ENCODE data around the gene RTN1.

Gene RTN1, protein sequence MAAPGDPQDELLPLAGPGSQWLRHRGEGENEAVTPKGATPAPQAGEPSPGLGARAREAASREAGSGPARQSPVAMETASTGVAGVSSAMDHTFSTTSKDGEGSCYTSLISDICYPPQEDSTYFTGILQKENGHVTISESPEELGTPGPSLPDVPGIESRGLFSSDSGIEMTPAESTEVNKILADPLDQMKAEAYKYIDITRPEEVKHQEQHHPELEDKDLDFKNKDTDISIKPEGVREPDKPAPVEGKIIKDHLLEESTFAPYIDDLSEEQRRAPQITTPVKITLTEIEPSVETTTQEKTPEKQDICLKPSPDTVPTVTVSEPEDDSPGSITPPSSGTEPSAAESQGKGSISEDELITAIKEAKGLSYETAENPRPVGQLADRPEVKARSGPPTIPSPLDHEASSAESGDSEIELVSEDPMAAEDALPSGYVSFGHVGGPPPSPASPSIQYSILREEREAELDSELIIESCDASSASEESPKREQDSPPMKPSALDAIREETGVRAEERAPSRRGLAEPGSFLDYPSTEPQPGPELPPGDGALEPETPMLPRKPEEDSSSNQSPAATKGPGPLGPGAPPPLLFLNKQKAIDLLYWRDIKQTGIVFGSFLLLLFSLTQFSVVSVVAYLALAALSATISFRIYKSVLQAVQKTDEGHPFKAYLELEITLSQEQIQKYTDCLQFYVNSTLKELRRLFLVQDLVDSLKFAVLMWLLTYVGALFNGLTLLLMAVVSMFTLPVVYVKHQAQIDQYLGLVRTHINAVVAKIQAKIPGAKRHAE

DNA sequence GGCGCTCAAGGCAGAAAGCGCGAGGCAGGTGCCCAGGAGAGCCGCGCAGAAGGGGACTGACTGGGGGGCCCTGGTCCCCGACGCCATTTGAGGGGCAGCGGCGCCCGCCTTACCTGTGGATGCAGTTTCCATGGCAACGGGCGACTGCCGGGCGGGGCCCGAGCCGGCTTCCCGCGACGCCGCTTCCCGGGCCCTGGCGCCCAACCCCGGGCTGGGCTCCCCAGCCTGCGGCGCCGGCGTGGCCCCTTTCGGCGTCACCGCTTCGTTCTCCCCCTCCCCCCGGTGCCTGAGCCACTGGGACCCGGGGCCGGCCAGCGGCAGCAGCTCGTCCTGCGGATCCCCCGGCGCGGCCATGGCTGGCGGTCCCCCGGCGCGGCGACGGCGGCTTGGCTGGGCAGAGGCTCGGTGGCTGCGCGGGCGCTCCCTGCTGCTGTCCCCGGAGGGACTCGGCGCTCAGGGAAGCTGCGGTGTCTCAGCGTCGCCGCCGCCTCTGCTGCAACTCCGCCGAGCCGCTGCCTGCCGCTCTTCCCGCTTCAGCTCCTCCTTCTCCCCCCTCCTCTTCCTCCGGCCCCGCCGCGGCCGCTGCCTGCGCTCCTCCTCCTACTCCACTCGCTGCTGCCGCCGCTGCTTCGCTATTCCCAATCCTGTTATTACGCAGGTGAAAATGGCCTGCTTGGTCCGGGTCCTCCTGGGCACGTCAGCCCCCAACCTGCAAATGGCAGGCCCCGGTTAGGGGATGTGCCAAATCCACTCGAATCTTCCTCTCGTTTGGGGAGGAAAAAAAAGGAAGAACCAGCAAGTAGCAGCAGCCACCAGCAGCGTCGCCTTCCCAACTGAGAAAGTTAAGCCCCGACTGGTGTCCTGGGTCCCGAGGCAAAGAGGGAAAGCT, at the start of gene RTN1:
TSS of gene RTN1 (minus strand) at position 500 of the 889 bp plus-strand sequence. CDS start at position 354, 146 bp downstream.
- DNase-seq, result peak; percentile 72

DNA sequence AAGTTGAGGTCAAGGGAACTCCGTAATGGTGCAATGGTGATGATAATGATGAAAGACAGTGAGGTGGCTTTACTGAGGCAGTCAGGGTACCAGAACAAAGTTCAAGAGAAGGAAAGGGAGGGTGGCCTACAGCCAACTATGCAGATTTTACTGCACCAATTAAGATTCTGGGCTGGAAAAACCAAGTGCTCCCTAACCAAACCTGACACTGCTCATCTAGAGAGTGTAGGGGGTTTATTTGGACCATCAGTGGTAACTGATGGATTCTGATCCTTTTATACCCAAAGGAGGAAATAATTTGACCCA, 49.8 kb upstream of the RTN1 start:
- no peak for DNase-seq

DNA sequence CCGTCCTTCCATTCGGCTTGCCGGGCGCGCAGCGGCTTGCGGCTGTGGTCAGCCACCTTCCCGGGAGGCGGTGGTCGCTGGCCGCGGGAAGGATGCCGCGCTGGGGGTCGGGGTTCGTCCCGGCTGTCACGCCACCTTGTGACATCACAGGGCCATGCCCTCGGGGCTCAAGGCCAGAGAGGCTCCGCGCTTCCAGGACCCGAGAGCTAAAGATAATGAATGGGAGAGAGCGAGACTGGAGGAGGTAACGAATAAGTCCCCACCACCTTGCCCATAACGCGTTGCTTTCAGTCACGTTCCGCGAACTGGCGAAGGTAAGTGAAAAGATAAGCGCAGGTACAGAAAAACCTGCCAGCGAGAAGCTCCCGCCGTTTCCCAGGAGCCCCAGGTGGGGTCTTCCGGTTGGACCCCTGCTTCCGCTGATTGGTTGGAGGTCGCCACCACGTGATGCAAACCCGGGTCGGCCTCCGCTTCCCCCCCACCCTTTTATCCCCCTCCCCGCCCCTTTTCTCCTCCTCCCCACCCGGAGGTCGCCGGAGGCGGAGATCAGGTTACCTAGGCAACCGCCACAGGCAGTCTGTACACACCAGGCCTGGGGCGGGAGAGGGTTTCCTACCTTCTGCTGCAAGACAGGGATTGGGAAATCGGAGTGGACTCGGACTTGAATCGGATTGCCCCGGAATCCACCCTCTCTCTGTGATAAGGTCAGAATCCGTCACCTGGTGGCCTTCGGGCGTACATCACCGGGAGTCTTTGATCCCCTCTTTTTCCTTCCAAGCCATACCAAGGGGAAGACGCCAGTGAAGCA, 49.2 kb upstream of the RTN1 start, which contains the start of gene LRRC9:
TSS of gene LRRC9 (plus strand) at position 575 of the 808 bp plus-strand sequence.
- DNase-seq, result peak; percentile 43

DNA sequence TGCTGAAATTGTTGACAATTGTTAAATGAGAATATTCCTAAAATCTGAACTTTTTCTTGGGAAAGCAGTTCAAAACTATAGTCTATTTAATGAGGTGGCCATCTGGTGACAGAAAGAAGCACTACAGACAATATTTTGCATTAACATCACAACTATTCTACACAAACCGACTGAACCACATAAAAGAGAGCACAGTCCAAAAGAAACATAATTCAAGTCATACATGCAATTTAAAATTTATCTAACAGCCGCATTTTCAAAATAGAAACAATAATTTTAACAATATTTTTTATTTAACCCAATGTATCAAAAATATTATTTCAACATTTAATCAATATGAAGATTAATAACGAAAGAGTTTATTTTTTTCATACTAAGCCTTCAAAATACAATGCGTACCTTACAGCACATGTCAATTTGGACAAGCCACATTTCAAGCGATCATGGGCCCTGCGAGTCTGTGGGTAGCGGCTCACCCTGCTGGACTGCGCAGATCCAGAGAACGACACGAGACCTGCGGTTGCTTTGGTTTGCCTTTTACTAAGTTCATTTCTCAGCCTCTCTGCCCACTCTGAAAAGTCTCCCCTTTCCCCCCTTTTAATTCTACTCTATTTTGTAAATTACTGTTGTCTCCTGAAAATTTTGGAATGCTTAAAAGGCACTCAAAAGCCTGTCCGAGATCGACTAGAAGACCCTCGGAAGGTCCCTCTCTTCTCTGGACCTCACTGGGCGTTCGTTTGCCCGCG, 48.4 kb upstream of the RTN1 start:
- peak; percentile 22 for DNase-seq

DNA sequence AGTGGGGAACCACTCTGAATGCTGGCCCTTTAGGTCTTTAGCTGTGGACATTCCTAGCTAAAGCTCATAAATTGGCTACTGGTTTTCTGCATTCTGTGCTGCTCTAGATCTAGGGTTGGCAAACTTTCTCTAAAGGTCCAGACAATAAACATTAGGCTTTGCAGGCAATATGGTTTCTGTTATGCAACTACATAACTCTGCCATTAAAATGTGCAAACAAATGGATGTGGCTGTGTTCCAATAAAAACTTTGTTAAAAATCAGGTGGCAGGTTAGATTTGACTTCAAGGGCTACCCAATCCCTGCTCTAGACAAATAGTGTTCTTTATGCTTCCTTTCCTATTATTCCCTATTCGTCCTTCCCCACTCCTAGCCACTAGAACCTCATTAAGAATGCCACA, 42.6 kb upstream of the RTN1 start:
- no peak for DNase-seq

DNA sequence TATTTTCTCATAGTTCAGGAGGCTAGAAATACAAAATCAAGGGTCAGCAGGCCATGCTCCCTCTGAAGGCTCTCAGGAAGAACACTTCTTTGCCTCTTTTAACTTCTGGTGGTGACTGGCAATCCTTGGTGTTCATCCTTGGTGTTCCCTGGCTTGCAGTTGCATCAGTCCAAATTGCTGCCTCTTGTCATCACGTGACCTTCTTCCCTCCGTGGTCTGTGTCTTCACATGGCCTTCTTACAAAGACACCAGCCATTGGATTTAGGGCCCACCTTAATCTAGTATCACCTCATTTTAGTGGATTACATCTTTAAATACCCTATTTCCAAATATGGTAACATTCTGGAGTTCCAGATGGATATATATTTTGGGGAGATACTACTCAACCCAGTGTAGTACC, 41.9 kb upstream of the RTN1 start:
- DNase-seq, result no peak

DNA sequence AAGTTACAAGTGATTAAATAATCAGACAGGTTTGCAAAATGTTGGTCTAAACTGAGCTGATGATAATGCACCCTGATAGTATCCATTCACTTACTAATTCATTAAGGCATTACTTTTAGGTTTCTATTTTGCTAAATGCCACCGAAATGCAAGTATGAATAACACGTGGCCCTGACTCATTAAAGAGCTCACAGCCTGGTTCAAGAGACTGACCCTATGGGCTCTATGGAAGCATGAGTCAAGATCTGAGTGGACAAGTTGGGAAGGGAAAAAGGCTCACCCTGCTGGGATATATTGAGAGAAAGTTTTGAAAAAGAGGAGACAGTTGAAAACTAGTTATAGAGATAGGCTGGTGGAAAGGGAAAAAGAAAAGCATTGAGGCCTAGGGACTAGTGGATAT, 34.6 kb upstream of the RTN1 start:
- no peak for DNase-seq

DNA sequence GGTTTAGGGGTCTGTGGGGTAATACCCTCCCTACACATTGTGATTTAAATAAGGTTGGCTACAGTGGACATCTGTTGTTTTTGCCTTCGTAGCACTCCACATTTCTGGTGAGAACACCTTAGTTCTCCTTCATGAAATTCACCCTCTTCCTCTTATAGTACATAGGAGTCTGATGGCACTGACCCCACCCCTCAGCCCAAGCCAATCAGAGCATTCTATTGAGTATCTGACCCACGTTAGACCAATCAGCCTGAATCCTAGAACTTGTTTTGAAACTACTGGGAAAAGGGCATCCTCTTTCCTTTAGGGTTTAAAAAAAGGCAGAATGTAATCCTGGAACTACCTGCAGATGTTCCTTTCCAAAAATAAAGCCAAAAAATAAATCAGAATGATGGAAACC, 33.6 kb upstream of the RTN1 start:
- no peak for DNase-seq

DNA sequence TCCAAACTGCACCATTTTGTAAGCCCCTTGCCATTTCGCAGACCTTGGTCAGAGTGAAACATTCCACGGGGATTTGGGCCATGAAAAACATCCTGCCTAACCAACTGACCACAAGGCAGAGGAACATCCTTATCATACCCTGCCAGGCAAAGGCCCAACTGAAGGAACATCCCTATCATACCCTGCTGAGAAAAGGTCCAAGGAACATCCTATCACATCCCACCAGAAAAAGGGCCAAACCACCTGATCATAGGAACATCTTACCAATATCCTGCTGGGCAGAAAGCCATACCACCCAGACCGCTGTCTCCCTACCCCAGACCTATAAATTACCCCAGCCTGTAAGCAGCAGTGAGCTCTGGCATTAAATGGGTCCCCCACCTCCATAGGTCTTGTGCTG, 30.0 kb upstream of the RTN1 start:
- DNase-seq, result no peak

DNA sequence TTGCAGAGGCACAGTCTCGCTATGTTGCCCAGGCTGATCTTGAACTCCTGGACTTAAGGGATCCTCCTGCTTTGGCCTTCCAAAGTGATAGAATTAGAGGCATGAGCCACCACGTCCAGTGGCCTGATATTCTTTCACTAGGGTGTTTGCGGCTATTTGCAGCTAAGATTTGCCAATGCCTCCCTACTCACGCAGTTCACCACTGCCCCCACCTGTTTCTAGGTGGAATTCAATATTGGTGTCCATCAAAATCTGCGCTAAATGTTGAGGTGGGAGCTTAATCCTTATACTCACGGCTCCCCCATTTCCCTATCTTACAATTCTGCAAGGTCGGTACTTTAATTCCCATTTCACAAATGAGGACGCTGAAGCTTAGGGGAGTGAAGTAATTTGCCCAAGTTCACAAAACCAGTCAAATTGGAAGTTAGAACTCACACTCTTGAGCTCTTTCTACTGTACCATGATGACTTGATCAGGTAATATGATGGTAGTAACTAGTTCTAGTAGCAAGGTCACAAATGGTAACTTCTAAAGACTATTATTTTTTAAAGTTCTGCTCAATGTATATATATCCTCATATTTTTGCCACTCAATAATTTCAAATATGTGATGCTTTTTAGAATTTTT, 27.3 kb upstream of the RTN1 start:
- peak; percentile 30 for DNase-seq

DNA sequence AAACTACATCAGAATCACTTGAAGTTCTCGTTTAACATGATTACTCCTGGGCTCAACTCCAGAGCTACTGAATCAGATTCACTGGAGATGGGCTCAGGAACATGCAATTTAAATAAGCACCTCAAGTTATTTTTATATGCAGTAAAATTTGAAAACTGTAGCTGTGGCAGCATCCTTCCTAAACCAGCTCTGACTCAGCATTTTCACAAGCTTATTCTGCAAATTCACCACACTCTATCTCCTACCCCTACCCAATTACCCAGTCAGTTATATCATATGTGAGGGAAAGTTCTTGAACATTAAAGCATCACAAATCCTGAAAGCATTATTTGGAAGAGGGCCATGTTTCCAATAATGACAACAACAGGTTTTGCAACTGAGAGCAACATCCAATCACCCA, 25.1 kb upstream of the RTN1 start:
- no peak for DNase-seq

DNA sequence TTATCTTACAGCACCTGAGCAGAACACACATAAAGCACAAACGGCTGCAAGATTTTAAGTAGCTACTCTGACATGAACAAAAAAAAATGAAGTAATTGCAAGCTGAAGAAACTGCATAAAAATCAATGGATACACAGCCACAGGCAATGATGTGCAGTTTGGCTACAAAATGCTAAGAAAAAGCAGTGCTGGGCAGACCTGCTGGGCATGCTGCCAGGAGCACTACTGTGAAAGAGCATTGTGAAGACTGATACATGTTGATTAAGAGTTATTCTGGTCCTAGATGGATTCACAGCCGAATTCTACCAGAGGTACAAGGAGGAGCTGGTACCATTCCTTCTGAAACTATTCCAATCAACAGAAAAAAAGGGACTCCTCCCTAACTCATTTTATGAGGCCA, 20.1 kb upstream of the RTN1 start:
- DNase-seq, result no peak

DNA sequence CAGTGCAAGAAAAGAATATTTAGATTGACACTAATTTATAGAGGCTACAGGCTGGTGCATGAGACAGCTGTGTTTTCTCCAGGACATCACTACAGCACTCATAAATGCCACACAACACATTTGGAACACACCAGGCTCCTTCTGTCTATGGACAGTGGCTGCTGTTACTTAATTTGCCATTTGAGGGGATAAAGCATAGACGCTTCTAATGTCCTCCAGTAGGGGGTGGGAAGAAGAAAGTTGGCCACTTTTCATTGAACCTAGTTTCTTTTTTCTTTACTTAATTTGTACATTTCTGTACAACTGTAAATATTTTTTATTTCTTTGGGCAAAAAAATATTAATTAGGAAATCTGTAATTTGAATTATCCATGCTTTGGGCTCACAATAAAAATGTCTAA, 12.4 kb upstream of the RTN1 start:
- DNase-seq, result no peak

DNA sequence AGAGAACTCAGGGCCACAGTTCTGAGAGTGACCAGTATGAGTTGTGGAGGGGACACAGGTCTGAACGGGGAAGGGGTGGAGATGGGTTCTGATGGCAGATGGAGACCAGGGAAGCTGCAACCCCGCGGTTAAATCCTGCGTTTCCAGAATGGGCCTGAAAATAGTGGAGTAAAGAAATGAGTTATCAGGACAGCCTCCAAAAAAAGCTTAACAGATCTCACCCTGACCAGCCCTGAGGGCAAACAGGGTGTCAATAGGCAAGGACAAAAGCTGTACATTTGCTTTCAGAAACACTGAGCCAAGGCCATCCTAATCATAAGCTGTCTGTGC, 555 bp upstream of the RTN1 start:
- DNase-seq, result no peak

DNA sequence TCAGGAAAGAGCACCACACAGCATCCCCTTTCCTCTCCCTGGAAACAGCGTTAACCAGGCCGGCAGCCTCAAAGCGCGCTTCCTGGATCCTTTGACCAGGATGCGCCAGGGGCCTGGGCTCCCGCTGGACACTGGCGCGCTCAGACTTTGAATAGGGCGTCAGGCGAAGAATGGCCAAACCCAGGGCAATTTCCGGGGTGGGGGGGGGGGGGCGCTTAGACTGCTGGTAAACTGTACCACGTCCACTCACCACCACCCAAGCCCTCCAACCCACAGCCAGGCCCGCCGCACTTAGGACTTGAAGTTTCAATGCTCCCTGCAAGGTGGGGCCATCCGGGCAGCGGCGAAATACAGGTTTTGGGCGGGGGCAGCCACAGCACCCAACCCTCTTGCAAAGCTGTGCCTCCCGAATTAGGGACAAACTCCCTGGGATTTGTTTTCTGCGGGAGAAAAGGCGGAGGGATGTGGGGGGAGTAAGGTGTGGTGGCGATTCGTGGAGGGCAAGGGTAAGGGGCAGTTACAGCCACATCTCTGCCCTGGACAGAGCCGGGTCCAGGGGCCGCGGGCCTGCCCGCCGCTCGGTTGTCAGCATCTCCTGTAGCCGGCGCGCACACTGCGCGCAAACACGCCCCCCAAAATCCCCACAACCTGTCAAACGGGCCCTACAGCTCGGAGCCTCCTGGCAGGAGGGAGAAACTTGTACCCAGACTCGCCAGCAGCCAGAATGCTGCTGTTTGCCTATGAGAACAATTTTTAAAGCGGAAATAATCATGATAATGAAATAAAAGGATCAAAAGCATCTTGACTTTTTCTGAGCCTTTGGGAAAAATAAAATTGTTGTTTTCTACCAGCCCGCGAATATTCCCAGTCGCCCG, 958 bp downstream of the RTN1 start:
- DNase-seq, result no peak

DNA sequence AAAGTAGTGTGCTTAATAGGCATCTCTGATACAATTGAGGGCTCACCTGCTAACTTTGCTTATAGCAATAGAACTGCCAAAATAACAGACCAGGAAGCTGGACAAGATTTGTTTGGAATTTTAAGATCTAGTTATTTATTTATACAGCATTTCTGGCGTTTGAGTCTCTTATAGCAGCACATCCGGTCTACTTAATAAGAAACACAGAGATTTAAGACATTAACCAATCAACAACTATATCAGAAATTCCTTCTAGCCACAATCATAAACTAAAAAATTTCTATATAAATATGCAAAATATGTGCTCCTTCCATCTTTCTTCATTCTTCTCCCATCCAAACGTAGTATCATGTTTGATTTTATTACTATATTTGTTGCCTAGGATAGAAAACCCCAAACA, 2.6 kb downstream of the RTN1 start:
- DNase-seq, result no peak

DNA sequence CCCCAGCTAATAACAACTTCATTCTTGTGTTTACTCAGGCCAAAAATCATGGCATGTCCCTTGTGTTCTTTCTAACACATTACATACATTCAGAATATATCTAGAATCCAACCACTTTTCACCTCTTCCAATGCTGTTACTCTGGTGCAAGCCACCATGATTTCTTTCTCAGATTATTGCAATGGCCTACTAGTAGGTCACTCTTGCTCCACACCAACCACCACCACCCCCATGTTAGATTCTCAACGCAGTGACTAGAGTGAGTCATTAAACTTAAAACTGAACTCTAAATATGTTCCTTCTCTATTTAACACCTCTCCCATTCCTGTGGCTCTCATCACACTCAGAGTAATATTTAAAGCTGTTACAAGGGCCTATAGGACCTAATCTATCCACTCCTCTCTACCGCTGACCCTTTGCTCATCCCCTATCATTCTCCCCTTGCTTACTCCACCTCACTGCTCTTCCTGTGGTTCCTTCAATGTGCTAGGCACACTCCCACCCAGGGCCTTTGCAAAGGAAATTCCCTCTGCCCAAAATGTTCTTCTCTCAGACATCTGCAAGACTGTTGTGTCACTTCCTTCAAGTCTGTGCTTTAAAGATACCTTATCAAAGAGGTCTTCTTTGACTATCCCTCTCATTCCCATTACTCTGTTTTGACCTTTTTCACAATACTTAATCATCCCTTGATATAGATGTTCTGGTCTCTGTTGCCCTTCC, 6.6 kb downstream of the RTN1 start:
- DNase-seq, result no peak

DNA sequence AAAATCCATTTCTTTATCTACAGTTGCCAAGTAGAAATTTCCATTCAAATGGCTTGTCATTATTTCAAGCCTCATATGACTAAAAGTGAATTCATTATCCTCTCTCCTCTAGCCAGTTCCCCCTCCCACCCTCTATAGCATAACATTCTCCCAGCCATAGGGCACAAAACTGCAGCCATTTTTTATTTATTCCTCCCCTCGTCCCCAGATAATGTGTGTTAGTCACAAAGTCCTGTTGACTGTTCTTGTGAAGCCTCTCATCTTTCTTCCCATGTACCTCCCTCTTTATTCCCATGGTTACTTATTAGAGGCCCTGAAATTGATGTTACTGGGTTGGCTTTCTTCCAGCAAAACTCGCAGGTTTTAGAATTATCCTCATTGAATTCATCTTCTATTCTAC, 13.2 kb downstream of the RTN1 start:
- no peak for DNase-seq

DNA sequence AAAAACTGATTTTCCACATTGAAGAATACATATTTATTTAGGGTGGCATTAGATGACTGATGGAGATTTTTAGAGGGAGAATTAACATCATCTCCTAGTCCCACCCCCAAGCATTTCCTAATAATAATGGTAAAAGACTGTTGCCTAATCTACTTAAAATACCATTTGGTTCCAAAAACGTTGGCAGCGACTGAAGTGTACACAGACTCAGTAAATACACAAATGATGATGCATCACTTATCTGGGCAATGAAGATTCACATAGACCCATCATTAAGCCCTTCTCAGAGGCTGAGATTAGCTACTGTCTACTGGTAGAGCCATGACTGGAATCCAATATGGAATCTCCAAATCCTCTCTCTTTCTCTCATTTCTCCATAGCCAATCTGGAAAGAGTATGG, 18.2 kb downstream of the RTN1 start:
- DNase-seq, result no peak

DNA sequence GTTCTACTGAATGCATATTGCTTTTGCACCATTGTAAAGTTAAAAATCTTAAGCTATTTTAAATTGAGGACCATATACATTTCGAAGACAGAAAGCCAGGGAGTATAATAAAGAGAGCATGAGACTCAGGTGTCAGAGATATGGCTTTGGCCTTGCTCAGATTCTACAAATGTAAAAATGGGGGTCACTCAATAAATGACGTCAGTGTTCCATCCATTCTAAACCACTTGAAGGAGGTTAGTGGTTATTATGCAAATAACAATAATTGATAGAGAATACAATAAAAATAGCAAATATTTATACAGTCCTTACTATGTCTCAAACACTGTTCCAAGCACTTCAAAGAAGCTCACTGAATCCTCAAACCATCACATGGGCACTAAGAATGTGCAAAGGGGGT, 20.1 kb downstream of the RTN1 start:
- DNase-seq, result no peak

All from NCI-H526 treated with DMSO at 0.1 percent for 48 hours (cell line).